Keratinocyte (primary cell): ENCODE measurements around the gene OR56A1. TPM values are rescaled to one million over a fixed set of nuclear protein-coding genes. Genes with fewer than 3 reads are reported as not detected.

ENCODE experiments used
- DNase-seq: peaks from one replicate; pipeline ENCODE4 v3.0.0-alpha.2; 2011; ENCODE audit warnings: low read depth, missing footprints, low spot score
- FAIRE-seq: peaks from 2 replicates; lab custom pipeline; 2011; peaks lifted over from hg19 to GRCh38; lab: Jason Lieb, UNC
- H2AFZ ChIP-seq: 2 replicates; pipeline ENCODE4 v1.6.0; 2012; ENCODE audit warnings: low read length, control low read depth, inconsistent platforms; ENCODE audit not compliant: control insufficient read depth
- H3K27ac ChIP-seq: 2 replicates; pipeline ENCODE4 v1.5.1; 2011; ENCODE audit warnings: low read length; ENCODE audit not compliant: control insufficient read depth, insufficient read depth
- H3K27me3 ChIP-seq: 3 replicates; pipeline ENCODE4 v1.6.0; 2011; ENCODE audit warnings: low read length; ENCODE audit not compliant: control insufficient read depth, insufficient read depth; ENCODE audit errors: extremely low read depth
- H3K36me3 ChIP-seq, 2 experiments: 2 replicates in 1 of 2; 3 replicates in 1 of 2; pipeline ENCODE4 v1.5.1; 2011; ENCODE audit warnings: low read length in 2 of 2, mild to moderate bottlenecking in 1 of 2; ENCODE audit not compliant: control insufficient read depth in 2 of 2, insufficient read depth in 2 of 2; ENCODE audit errors: extremely low read depth in 1 of 2
- H3K4me1 ChIP-seq: 3 replicates; pipeline ENCODE4 v1.5.1; 2011; ENCODE audit warnings: low read length; ENCODE audit not compliant: control insufficient read depth, insufficient read depth; ENCODE audit errors: extremely low read depth
- H3K4me2 ChIP-seq: 3 replicates; pipeline ENCODE4 v1.6.0; 2011; ENCODE audit warnings: low read depth, low read length; ENCODE audit not compliant: control insufficient read depth, insufficient read depth; ENCODE audit errors: extremely low read depth
- H3K4me3 ChIP-seq, 3 experiments: fragments of 200-600 bp in 1 of 3; sonication (generic) in 1 of 3; 2 replicates in 2 of 3; 3 replicates in 1 of 3; pipeline ENCODE4 v1.5.1; 2011 to 2016; ENCODE audit warnings: low read length in 3 of 3, mild to moderate bottlenecking in 3 of 3, control low read depth in 2 of 3, inconsistent platforms in 1 of 3, low read depth in 1 of 3, mixed read lengths in 1 of 3, mixed run types in 1 of 3, moderate library complexity in 1 of 3; ENCODE audit not compliant: control insufficient read depth in 2 of 3, insufficient read depth in 2 of 3; ENCODE audit errors: extremely low read depth in 1 of 3
- H3K79me2 ChIP-seq: 2 replicates; pipeline ENCODE4 v1.6.0; 2012; ENCODE audit warnings: low read length; ENCODE audit not compliant: control insufficient read depth, insufficient read depth
- H3K9ac ChIP-seq: 3 replicates; pipeline ENCODE4 v1.6.0; 2011; ENCODE audit warnings: low read length; ENCODE audit not compliant: control insufficient read depth, insufficient read depth; ENCODE audit errors: extremely low read depth
- H3K9me1 ChIP-seq: 3 replicates; pipeline ENCODE4 v1.6.0; 2011; ENCODE audit warnings: low read length; ENCODE audit not compliant: control insufficient read depth, insufficient read depth; ENCODE audit errors: extremely low read depth
- H3K9me3 ChIP-seq: 2 replicates; pipeline ENCODE4 v1.5.1; 2012; ENCODE audit warnings: low read depth, low read length; ENCODE audit not compliant: control insufficient read depth
- H4K20me1 ChIP-seq: 3 replicates; pipeline ENCODE4 v1.6.0; 2011; ENCODE audit warnings: low read length; ENCODE audit not compliant: control insufficient read depth, insufficient read depth; ENCODE audit errors: extremely low read depth
- CTCF ChIP-seq, 3 experiments: IDR thresholded peaks in 1 of 3; conservative IDR thresholded peaks in 1 of 3; optimal IDR thresholded peaks in 1 of 3; 2 replicates in 2 of 3; 3 replicates in 1 of 3; pipeline versions ENCODE3 to v1.5.1; 2011; ENCODE audit warnings: low read length in 3 of 3, mild to moderate bottlenecking in 3 of 3, moderate library complexity in 2 of 3, control low read depth in 1 of 3, inconsistent platforms in 1 of 3; ENCODE audit not compliant: insufficient read depth in 2 of 3; ENCODE audit errors: extremely low read depth in 1 of 3
- EZH2 ChIP-seq: IDR thresholded peaks from one replicate; pipeline ENCODE4 v1.6.1; 2012; ENCODE audit warnings: inconsistent platforms, mild to moderate bottlenecking, low read length, moderate library complexity
- dilution Hi-C: fragments of 300-500 bp; cut with MboI; formaldehyde crosslinking; loops from one replicate; pipeline ENCODE4 v1.7.0; 2020; ENCODE audit warnings: low sequenced_read_pairs; ENCODE audit not compliant: extremely low pct_ligation_motif_present
- polyA plus RNA-seq, 5 experiments: library from polyadenylated mRNA; depleted of rRNA in 3 of 5; stranded (reverse) in 3 of 5; stranded (forward) in 1 of 5; unstranded in 1 of 5; fragments of >200 nt; gene quantifications; 1 replicate in 1 of 5; 2 replicates in 3 of 5; 3 replicates in 1 of 5; pipeline versions ENCODE4 v1.2.1 to v1.2.3, GENCODE V29; 2011 to 2012; ENCODE audit warnings: missing spikeins in 2 of 5, low read depth in 1 of 5, low replicate concordance in 1 of 5

OR56A1 gene
- polyA plus RNA-seq, 1 donor (not counting 4 experiments of a cell fraction or from before 2014, with no cell fraction given), result not detected

GRCh38 chr11:6012035-6012668, 18.4 kb downstream of the OR56A1 start:
- H3K36me3 ChIP-seq, result no peaks in the 10 kb centered on the region

GRCh38 chr11:6006846-6007245, 23.7 kb downstream of the OR56A1 start, which contains the start of gene OR56A4:
OR56A4 (minus strand) TSS chr11:6006946; CDS start chr11:6002992, 3,954 bp downstream.
- H3K4me1 ChIP-seq, result no peaks in the 10 kb centered on the region
- no peaks in the 10 kb centered on the region for H3K79me2 ChIP-seq
- no peaks in the 10 kb centered on the region for H3K9me3 ChIP-seq
- no peaks in the 10 kb centered on the region for H3K36me3 ChIP-seq
- FAIRE-seq, result no peak
- no peaks in the 10 kb centered on the region for H3K9me1 ChIP-seq
- H3K27me3 ChIP-seq, result no peaks in the 10 kb centered on the region
- no peak for TF ChIP-seq EZH2
- H4K20me1 ChIP-seq, result no peaks in the 10 kb centered on the region
- H3K9ac ChIP-seq, result no peak within 1 kb of the TSS
- no peak within 1 kb of the TSS for H3K4me2 ChIP-seq
- dilution Hi-C loops, result no loop called here
- H3K27ac ChIP-seq, result no peak within 1 kb of the TSS
- H3K4me3 ChIP-seq, result no peak within 1 kb of the TSS
- no peak within 1 kb of the TSS for H2AFZ ChIP-seq
- no peak for DNase-seq

More at GRCh38 chr11:6012035-6012668, 18.4 kb downstream of the OR56A1 start:
- H3K79me2 ChIP-seq, result no peaks in the 10 kb centered on the region
- H3K27ac ChIP-seq, result no peak overlapping the region
- H3K9me1 ChIP-seq, result no peaks in the 10 kb centered on the region
- no peak for FAIRE-seq
- H4K20me1 ChIP-seq, result no peaks in the 10 kb centered on the region
- H3K9me3 ChIP-seq, result no peaks in the 10 kb centered on the region
- dilution Hi-C loops, result no loop called here
- no peak overlapping the region for H3K9ac ChIP-seq
- no peak overlapping the region for H3K4me2 ChIP-seq
- H3K4me1 ChIP-seq, result no peaks in the 10 kb centered on the region
- TF ChIP-seq CTCF (optimal IDR thresholded peaks at IDR 0.05 in 1 of 3, IDR thresholded peaks at IDR 0.05 in 1 of 3, conservative IDR thresholded peaks at IDR 0.05 in 1 of 3; ENCODE audit: extremely low read depth in 1 of 3, insufficient read depth in 2 of 3, low read length in 3 of 3) (no peak), EZH2 (no peak)
- no peak overlapping the region for H3K4me3 ChIP-seq
- no peak overlapping the region for H2AFZ ChIP-seq
- H3K27me3 ChIP-seq, result no peaks in the 10 kb centered on the region
- DNase-seq, result no peak
